ENCODE results near the gene IFITM10. TPM values are rescaled to one million over a fixed set of nuclear protein-coding genes. Genes with fewer than 3 reads are reported as not detected.

IFITM10 gene
- total RNA-seq, 4 donors from 2014 or later, result 0.13 to 0.85 (median 0.31) TPM; not detected in 1

GRCh38 chr11:1702506-1702905, 47.9 kb downstream of the IFITM10 start:
- WGBS, 2 donors (ENCODE audit: low coverage in 1 of 2), result 86 to 92% methylated on average over 5 to 8 of the region's 10 CpGs
- H3K36me3 ChIP-seq, result no peaks in the 10 kb centered on the region
- no peaks in the 10 kb centered on the region for H3K9me3 ChIP-seq
- peaks cover 74% of the 10 kb centered on the region for H3K27me3 ChIP-seq
- TF ChIP-seq CTCF (IDR thresholded peaks at IDR 0.05) (no peak), POLR2AphosphoS5 (IDR thresholded peaks at IDR 0.05) (no peak), POLR2A (IDR thresholded peaks at IDR 0.05) (no peak), EP300 (IDR thresholded peaks at IDR 0.05) (no peak)
- ATAC-seq, result no peak
- no peaks in the 10 kb centered on the region for H3K4me1 ChIP-seq
- no peak overlapping the region for H3K4me3 ChIP-seq
- no peak overlapping the region for H3K27ac ChIP-seq

GRCh38 chr11:1701091-1701807, 49.1 kb downstream of the IFITM10 start:
- H3K27me3 ChIP-seq, result peaks cover 70% of the 10 kb centered on the region

GRCh38 chr11:1699771-1700170, 50.6 kb downstream of the IFITM10 start:
- Histone ChIP-seq H3K4me3 (no peak overlapping the region), H3K9me3 (no peaks in the 10 kb centered on the region), H3K36me3 (no peaks in the 10 kb centered on the region), H3K4me1 (no peaks in the 10 kb centered on the region), H3K27ac (no peak overlapping the region), H3K27me3 (peaks cover 63% of the 10 kb centered on the region)
- WGBS, 2 donors (ENCODE audit: low coverage in 1 of 2), result no CpG with 5 or more reads among the region's 5 CpGs
- TF ChIP-seq CTCF (IDR thresholded peaks at IDR 0.05), result no peak
- ATAC-seq, result no peak

More at GRCh38 chr11:1701091-1701807, 49.1 kb downstream of the IFITM10 start:
- Histone ChIP-seq H3K36me3 (no peaks in the 10 kb centered on the region), H3K4me3 (no peak overlapping the region), H3K4me1 (no peaks in the 10 kb centered on the region), H3K9me3 (no peaks in the 10 kb centered on the region), H3K27ac (no peak overlapping the region)
- TF ChIP-seq CTCF (IDR thresholded peaks at IDR 0.05) (no peak), EP300 (IDR thresholded peaks at IDR 0.05) (no peak), POLR2A (IDR thresholded peaks at IDR 0.05) (no peak), POLR2AphosphoS5 (IDR thresholded peaks at IDR 0.05) (no peak)
- WGBS, 2 donors (ENCODE audit: low coverage in 1 of 2), result 47 to 69% methylated on average over 2 to 9 of the region's 10 CpGs
- no peak for ATAC-seq

- no peaks in the 10 kb centered on the region for H3K9me3 ChIP-seq
- TF ChIP-seq POLR2A (IDR thresholded peaks at IDR 0.05), result no peak
- TF ChIP-seq EP300 (IDR thresholded peaks at IDR 0.05), result no peak
- no peak for TF ChIP-seq POLR2AphosphoS5 (IDR thresholded peaks at IDR 0.05)
- TF ChIP-seq CTCF (IDR thresholded peaks at IDR 0.05), result no peak
- H3K4me1 ChIP-seq, result peaks cover 0 to 15% (median 14%) of the 10 kb centered on the region in 3 donors
- H3K27me3 ChIP-seq, result peaks cover 47% of the 10 kb centered on the region
- no peak within 1 kb of the TSS for H3K27ac ChIP-seq
- no peak within 1 kb of the TSS for H3K4me3 ChIP-seq
- ATAC-seq, result no peak
- whole genome bisulfite sequencing, 2 donors (ENCODE audit: low coverage in 1 of 2), result 71 to 80% methylated on average over 1 to 8 of the region's 11 CpGs
- no peaks in the 10 kb centered on the region for H3K36me3 ChIP-seq
Measured at GRCh38 chr11:1696608-1697570, 53.5 kb downstream of the IFITM10 start, which contains the start of gene KRTAP5-6. Gene KRTAP5-6, plus strand, starts transcription at chr11:1697195. Its CDS starts 51 bp downstream, at chr11:1697246.
